H9 (cell line): Measurements from ENCODE around the gene DNTT. TPM values are rescaled to one million over a fixed set of nuclear protein-coding genes. Genes with fewer than 3 reads are reported as not detected.

Experiments used
- DNase-seq: peaks from one replicate; pipeline ENCODE4 v3.0.0-alpha.2; 2017
- H2AFZ ChIP-seq: one replicate; pipeline ENCODE4 v1.6.1; 2013; ENCODE audit warnings: mild to moderate bottlenecking, low read length, control low read depth, moderate library complexity
- H2AK5ac ChIP-seq: 2 replicates; pipeline ENCODE4 v1.6.1; 2013; ENCODE audit warnings: low read length, control low read depth, mixed read lengths; ENCODE audit not compliant: insufficient read length
- H2BK120ac ChIP-seq: one replicate; pipeline ENCODE4 v1.6.1; 2013; ENCODE audit warnings: low read depth, mild to moderate bottlenecking, low read length, control low read depth, inconsistent platforms; ENCODE audit not compliant: poor library complexity, severe bottlenecking
- H2BK12ac ChIP-seq: 2 replicates; pipeline ENCODE4 v1.6.1; 2013; ENCODE audit warnings: low read length, control low read depth, mixed read lengths, low read depth; ENCODE audit not compliant: insufficient read length
- H2BK15ac ChIP-seq: 2 replicates; pipeline ENCODE4 v1.6.1; 2013; ENCODE audit warnings: low read depth, low read length, control low read depth
- H2BK20ac ChIP-seq: one replicate; pipeline ENCODE4 v1.6.1; 2013; ENCODE audit warnings: low read depth, mild to moderate bottlenecking, low read length, control low read depth, inconsistent platforms; ENCODE audit not compliant: poor library complexity, severe bottlenecking
- H2BK5ac ChIP-seq: 2 replicates; pipeline ENCODE4 v1.6.1; 2013; ENCODE audit warnings: low read length, control low read depth, mixed read lengths; ENCODE audit not compliant: insufficient read length
- H3K14ac ChIP-seq: 2 replicates; pipeline ENCODE4 v1.6.1; 2013; ENCODE audit warnings: low read length, control low read depth; ENCODE audit not compliant: insufficient read depth
- H3K18ac ChIP-seq: 2 replicates; pipeline ENCODE4 v1.6.1; 2013; ENCODE audit warnings: low read depth, mild to moderate bottlenecking, mixed read lengths, low read length, control low read depth; ENCODE audit not compliant: insufficient read length
- H3K23ac ChIP-seq: 2 replicates; pipeline ENCODE4 v1.6.1; 2013; ENCODE audit warnings: low read length, control low read depth, mixed read lengths, low read depth; ENCODE audit not compliant: insufficient read length
- H3K23me2 ChIP-seq: 2 replicates; pipeline ENCODE4 v1.6.1; 2013; ENCODE audit warnings: low read depth, mild to moderate bottlenecking, mixed read lengths, low read length, control low read depth; ENCODE audit not compliant: insufficient read length, poor library complexity, severe bottlenecking
- H3K27ac ChIP-seq: 2 replicates; pipeline ENCODE4 v1.5.1; 2013; ENCODE audit warnings: low read length, control low read depth, mixed read lengths, low read depth; ENCODE audit not compliant: insufficient read length
- H3K27me3 ChIP-seq: 2 replicates; pipeline ENCODE4 v1.6.1; 2013; ENCODE audit warnings: low read length, control low read depth, inconsistent platforms; ENCODE audit not compliant: insufficient read depth
- H3K4ac ChIP-seq: 2 replicates; pipeline ENCODE4 v1.6.1; 2013; ENCODE audit warnings: low read depth, mild to moderate bottlenecking, control low read depth, inconsistent platforms, low read length, moderate library complexity
- H3K4me1 ChIP-seq: 2 replicates; pipeline ENCODE4 v1.6.1; 2013; ENCODE audit warnings: low read length, control low read depth, inconsistent platforms; ENCODE audit not compliant: insufficient read depth
- H3K4me2 ChIP-seq: 2 replicates; pipeline ENCODE4 v1.6.1; 2013; ENCODE audit warnings: low read length, control low read depth, mixed read lengths; ENCODE audit not compliant: insufficient read length, insufficient read depth
- H3K56ac ChIP-seq: 2 replicates; pipeline ENCODE4 v1.6.1; 2013; ENCODE audit warnings: low read depth, mild to moderate bottlenecking, mixed read lengths, low read length, control low read depth; ENCODE audit not compliant: insufficient read length
- H3K79me1 ChIP-seq: 2 replicates; pipeline ENCODE4 v1.6.1; 2013; ENCODE audit warnings: low read depth, mild to moderate bottlenecking, moderate library complexity, low read length, control low read depth, inconsistent platforms; ENCODE audit not compliant: insufficient read depth, poor library complexity, severe bottlenecking
- H3K79me2 ChIP-seq: 2 replicates; pipeline ENCODE4 v1.6.1; 2013; ENCODE audit warnings: low read length, control low read depth, inconsistent platforms; ENCODE audit not compliant: insufficient read depth
- H3K9ac ChIP-seq: 2 replicates; pipeline ENCODE4 v1.6.1; 2013; ENCODE audit warnings: low read length, control low read depth, mixed read lengths; ENCODE audit not compliant: insufficient read length; ENCODE audit errors: extremely low read depth
- H3K9me3 ChIP-seq: one replicate; pipeline ENCODE4 v1.6.1; 2013; ENCODE audit warnings: low read depth, low read length, inconsistent platforms; ENCODE audit not compliant: control insufficient read depth
- H3T11ph ChIP-seq: one replicate; pipeline ENCODE4 v1.6.1; 2013; ENCODE audit warnings: mild to moderate bottlenecking, low read length, control low read depth, inconsistent platforms
- H4K20me1 ChIP-seq: one replicate; pipeline ENCODE4 v1.6.1; 2013; ENCODE audit not compliant: control insufficient read depth, insufficient read length, insufficient read depth
- H4K5ac ChIP-seq: 2 replicates; pipeline ENCODE4 v1.6.1; 2013; ENCODE audit warnings: low read depth, mild to moderate bottlenecking, mixed read lengths, low read length, control low read depth; ENCODE audit not compliant: insufficient read length
- H4K8ac ChIP-seq: replicated peaks from 2 replicates; pipeline ENCODE4 v1.6.1; 2013; ENCODE audit warnings: low read length, control low read depth, mixed read lengths, low read depth; ENCODE audit not compliant: insufficient read length
- H4K91ac ChIP-seq: 2 replicates; pipeline ENCODE4 v1.6.1; 2013; ENCODE audit warnings: low read depth, mild to moderate bottlenecking, moderate library complexity, mixed read lengths, low read length, control low read depth; ENCODE audit not compliant: insufficient read length
- H3K27ac Mint-ChIP-seq, 3 experiments: 2 replicates in 2 of 3; 3 replicates in 1 of 3; pipeline ENCODE4 v1.8.0; 2020 to 2021; ENCODE audit warnings: mixed read lengths in 3 of 3, mild to moderate bottlenecking in 1 of 3, moderate library complexity in 1 of 3
- H3K27me3 Mint-ChIP-seq: 2 replicates; pipeline ENCODE4 v1.8.0; 2021; ENCODE audit warnings: low read depth, mild to moderate bottlenecking, moderate library complexity, mixed read lengths
- H3K36me3 Mint-ChIP-seq, 3 experiments: 2 replicates in 2 of 3; 3 replicates in 1 of 3; pipeline ENCODE4 v1.8.0; 2020 to 2021; ENCODE audit warnings: low read depth in 3 of 3, mixed read lengths in 3 of 3; ENCODE audit not compliant: insufficient read depth in 1 of 3
- H3K4me1 Mint-ChIP-seq, 2 experiments: 2 replicates each; pipeline ENCODE4 v1.8.0; 2020; ENCODE audit warnings: mixed read lengths in 2 of 2
- H3K4me3 Mint-ChIP-seq, 2 experiments: 2 replicates in 1 of 2; 3 replicates in 1 of 2; pipeline ENCODE4 v1.8.0; 2020 to 2021; ENCODE audit warnings: mild to moderate bottlenecking in 2 of 2, mixed read lengths in 2 of 2, moderate library complexity in 1 of 2
- H3K9me3 Mint-ChIP-seq, 2 experiments: 2 replicates in 1 of 2; 3 replicates in 1 of 2; pipeline ENCODE4 v1.8.0; 2020; ENCODE audit warnings: mild to moderate bottlenecking in 2 of 2, mixed read lengths in 2 of 2, moderate library complexity in 1 of 2
- WGBS: extraction: QIAGEN DNeasy Blood & Tissue Kit; methylation state at CpG from one replicate; pipeline ENCODE4 v1.1.7; 2013; ENCODE audit warnings: missing lambda C conversion rate, low lambda C conversion rate, mixed read lengths; ENCODE audit not compliant: insufficient read length; ENCODE audit errors: extremely low coverage; 5-methylcytosine and 5-hydroxymethylcytosine counted together
- total RNA-seq: library from RNA; stranded (reverse); gene quantifications from 2 replicates; pipeline ENCODE4 v1.2.1, GENCODE V29; 2021
- TF ChIP-seq, protein P1 (sequence below): fragments of 200-600 bp; sonication (generic); conservative IDR thresholded peaks from 3 replicates; pipeline ENCODE4 v1.8.0; 2021; ENCODE audit warnings: antibody characterized with exemption, mild to moderate bottlenecking

DNTT gene
- total RNA-seq, 1 experiment from 2014 or later = not detected

DNA sequence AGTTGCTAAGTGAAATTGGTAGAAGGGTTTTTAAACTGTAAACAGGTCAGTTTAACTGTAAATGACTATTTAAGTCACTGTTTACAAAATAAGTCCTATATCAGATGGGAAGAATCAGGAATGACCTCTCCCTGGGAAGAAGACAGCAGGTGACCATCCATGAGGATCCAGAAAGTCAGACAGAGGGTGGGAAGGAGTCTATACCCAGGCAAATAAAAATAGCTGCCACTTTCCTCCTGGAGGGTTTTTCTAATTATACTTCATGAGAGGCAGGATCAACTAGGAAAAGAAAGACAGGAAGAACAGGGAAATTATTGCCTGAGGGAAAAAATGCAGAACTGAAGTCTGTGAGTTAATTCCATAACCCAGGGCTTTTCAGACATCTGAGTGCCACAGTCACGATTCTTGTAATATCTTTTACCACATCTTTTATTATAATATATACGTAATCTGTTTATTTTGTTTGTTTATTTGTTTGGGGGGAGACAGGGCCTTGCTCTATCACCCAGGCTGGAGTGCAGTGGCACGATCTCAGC lies 7.0 kb downstream of the DNTT start:
- no peak overlapping the region for H3K9ac ChIP-seq
- H3K79me2 ChIP-seq = no peaks in the 10 kb centered on the region
- H2BK120ac ChIP-seq = no peak overlapping the region
- Mint-ChIP-seq H3K27me3 (no peaks in the 10 kb centered on the region), H3K27ac (peak overlapping the region in 2 of 3 experiments; percentile 92 to 96; a peak in 5 of 7 replicates), H3K4me3 (no peak overlapping the region; a peak in 1 of 5 replicates), H3K9me3 (no peaks in the 10 kb centered on the region), H3K4me1 (peaks cover 60 to 65% of the 10 kb centered on the region in 2 experiments), H3K36me3 (no peaks in the 10 kb centered on the region)
- H3K27ac ChIP-seq = peak overlapping the region; percentile 88
- H2AK5ac ChIP-seq = no peak overlapping the region
- no peaks in the 10 kb centered on the region for H3K9me3 ChIP-seq
- no peak overlapping the region for H2BK5ac ChIP-seq
- no peak overlapping the region for H3K4ac ChIP-seq
- H3K14ac ChIP-seq = no peak overlapping the region; the same call in 1 of the 2 replicates
- no peak overlapping the region for H2BK20ac ChIP-seq
- no CpG with 5 or more reads among the region's 3 CpGs for WGBS
- H4K8ac ChIP-seq = no peak overlapping the region
- no peak overlapping the region for H2BK15ac ChIP-seq
- DNase-seq = no peak
- no peaks in the 10 kb centered on the region for H4K20me1 ChIP-seq
- H3K4me1 ChIP-seq = peaks cover 12% of the 10 kb centered on the region; the same call in 1 of the 2 replicates
- no peak overlapping the region for H4K91ac ChIP-seq
- H3K4me2 ChIP-seq = no peak overlapping the region
- no peak overlapping the region for H2AFZ ChIP-seq
- TF ChIP-seq, protein P1, sequence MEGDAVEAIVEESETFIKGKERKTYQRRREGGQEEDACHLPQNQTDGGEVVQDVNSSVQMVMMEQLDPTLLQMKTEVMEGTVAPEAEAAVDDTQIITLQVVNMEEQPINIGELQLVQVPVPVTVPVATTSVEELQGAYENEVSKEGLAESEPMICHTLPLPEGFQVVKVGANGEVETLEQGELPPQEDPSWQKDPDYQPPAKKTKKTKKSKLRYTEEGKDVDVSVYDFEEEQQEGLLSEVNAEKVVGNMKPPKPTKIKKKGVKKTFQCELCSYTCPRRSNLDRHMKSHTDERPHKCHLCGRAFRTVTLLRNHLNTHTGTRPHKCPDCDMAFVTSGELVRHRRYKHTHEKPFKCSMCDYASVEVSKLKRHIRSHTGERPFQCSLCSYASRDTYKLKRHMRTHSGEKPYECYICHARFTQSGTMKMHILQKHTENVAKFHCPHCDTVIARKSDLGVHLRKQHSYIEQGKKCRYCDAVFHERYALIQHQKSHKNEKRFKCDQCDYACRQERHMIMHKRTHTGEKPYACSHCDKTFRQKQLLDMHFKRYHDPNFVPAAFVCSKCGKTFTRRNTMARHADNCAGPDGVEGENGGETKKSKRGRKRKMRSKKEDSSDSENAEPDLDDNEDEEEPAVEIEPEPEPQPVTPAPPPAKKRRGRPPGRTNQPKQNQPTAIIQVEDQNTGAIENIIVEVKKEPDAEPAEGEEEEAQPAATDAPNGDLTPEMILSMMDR = no peak
- no peaks in the 10 kb centered on the region for H3K23me2 ChIP-seq
- no peak overlapping the region for H2BK12ac ChIP-seq
- no peak overlapping the region for H4K5ac ChIP-seq
- H3T11ph ChIP-seq = no peak overlapping the region
- H3K23ac ChIP-seq = no peak overlapping the region
- no peaks in the 10 kb centered on the region for H3K27me3 ChIP-seq
- no peak overlapping the region for H3K56ac ChIP-seq
- no peaks in the 10 kb centered on the region for H3K79me1 ChIP-seq
- H3K18ac ChIP-seq = no peak overlapping the region
